GF-D8 (cell line): ENCODE measurements around the gene DNAJB13.

Source experiments
- DNase-seq: peaks from one replicate; lab custom pipeline; 2025; lab: John Stamatoyannopoulos, UW

DNAJB13 gene

DNA sequence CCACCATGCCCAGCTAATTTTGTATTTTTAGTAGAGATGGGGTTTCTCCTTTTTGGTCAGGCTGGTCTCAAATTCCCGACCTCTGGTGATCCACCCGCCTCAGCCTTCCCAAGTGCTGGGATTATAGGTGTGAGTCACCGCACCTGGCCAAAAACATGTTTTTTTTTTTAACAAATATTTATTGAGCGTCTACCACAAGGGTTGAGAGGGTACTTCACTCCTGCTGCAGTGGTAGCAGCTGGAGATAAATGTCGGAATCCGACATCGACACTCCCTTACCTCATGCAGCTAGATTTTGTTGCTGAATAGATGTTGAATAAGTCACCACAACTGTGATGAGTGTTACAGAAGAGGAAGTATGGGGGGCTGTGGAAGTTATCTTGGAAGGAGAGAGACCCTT lies 971 bp downstream of the DNAJB13 start:
- DNase-seq: no peak

DNA sequence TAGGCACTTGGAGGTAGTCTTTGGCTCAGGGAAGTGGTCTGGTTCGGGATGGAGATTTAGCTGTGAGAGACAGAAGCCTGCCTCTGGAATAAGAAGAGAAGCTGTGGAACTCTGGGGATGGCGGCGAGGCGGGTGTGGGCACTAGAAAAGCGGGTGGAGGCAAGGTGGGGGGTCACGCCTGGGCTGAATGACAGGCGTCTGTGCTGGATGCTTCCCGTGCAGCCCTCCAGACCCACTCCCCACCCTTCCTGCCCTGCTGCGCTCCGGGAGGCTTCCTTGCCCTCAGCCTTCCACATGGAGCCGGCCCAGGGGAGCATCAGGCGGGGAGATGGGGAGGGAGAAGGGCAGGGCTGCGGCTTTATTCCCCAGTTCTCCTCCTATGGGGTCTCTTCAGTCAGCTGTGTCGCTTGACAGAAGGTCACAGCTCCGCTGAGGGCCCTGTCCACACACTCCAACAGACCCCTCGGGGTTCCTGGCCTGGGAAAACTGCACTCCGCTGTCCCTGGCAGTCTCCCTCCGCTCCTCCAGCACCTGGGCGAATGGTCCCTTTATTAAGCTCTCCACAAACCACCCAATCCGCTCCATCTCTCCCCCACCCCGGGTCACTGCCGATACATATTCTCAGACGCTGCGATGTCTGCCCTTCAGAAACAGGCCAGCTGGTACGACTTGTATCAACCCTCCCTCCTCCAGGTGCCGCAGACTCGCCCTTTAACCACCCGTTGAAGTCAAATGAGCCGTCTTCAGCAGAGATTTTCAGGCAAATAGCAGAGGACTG lies 6.2 kb downstream of the DNAJB13 start:
- DNase-seq: no peak

DNA sequence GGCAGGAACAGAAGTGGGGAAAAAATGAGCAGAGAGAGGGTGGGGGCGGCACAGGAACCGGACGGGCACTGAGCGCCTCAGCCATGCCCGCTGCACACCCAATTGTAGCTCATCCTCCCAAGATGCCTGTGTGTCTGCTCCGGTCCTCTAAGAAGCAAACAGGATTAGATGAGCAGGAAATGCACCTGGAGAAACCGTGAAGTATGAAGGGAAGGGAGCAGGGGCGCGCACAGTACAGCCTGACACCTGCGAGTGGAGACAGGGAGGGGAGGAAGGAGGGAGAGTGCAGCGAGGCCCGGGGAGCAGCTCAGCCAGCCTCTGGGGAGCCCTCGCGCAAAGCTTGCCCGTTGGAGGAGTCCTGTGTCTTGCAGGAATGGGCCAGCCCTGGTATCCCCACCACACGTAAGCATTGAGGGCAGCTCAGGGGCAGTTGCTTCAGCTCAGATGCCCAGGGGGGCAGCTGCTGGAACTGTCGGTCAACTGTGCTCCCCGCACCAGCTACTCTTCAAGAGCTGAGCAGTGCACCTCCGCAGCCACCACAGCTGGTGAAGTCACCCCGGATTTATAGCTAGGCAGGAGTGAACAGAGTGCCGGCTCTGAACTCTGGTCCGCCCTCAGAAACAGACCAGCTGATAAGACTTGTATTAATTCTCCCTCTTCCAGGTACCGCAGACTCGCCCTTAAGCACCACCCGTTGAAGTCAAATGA lies 7.0 kb downstream of the DNAJB13 start:
- DNase-seq: no peak

DNA sequence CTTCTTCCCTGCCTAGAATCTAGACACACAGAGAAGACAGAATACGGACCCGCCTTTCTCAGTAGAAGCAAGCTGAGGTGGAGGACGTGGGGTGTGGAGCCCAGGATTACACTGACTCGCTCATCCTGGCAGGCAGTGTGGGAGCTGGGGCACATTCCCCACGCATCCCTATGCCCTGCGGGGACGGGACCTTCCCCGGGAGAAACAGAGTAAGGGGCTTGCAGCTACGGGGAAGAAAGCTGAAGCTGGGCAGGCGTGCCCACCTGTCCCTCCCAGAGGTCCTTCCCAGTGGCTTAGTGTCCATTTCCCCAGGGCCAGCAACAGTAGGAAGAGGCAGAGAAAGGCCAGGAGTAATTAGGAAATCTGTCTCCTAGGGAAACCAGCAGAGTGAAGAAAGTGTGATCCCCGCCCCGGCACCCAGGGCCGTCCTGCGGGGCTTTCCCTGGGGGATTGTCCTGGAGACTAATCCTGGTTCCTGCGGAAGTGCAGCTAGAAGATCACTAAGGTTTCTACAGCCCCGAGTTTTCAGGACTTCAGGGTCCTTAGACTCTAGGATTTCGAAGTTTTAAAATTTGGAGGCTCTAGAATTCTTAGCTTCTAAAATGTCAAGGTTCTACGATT lies 7.8 kb downstream of the DNAJB13 start:
- DNase-seq: no peak

DNA sequence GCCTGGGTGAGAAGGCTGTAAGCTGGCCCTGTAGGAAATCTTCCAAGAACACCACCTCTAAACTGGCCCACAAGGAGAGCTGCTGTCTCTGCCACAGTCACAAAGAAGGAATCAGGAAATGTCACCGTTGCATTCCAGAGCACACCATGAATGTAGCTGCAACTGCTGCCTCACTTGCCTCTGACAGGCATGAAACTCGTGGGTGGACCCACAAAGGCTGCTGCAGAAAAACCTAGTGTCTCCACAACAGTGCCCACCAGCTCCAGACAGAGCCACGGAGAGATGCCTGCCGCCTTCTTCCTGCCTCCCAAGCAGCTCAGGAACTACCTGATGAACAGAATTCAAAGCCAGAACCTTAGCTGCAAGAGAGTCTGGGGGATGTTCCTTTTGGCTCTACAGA lies 10.5 kb downstream of the DNAJB13 start:
- DNase-seq: no peak

DNA sequence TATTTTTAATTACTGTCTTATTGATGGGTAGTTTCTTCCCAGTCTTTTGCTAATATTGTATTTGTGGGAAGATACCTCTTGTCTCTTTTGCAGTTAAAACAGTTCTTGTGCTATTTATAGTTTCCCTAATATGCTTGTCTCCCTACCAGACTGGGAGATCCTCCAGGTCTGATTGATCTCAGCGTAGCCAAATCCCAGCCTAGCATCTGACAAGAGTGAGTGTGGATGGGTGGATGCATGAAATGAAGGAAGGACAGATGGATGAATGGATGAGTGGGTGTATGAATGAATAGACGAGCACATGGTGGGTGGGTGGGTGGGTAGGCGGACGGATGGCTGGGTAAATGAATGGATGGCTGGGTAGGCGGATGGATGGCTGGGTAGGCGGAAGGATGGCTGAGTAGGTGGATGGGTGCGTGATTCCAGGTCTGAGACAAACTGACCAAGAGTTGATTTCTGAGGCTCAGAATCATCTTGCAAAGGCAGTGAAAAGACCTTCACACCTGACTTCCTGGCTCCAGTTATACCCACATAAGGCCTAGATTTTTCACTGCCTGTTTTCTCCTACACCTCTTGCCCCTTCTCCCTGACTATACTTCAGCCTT lies 11.4 kb downstream of the DNAJB13 start:
- DNase-seq: no peak

DNA sequence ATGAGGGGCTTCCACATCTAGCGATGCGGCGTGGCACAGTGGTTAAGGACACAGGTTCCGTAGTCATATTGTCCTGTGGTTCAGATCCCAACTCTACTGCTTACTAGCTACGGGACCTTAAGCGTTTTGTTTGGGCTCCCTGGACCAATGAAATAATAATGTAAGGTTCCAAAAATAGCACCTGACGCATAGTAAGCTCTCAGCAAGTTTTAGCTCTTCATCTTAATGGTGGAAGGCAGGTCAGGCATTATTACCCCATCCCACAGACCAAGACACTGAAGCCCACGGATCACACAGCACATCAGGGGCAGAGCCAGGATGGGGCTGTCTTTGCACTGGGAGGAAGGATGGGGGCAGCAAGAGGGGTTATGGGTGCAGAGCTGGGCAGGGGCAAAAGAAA lies 13.0 kb downstream of the DNAJB13 start:
- no peak for DNase-seq

DNA sequence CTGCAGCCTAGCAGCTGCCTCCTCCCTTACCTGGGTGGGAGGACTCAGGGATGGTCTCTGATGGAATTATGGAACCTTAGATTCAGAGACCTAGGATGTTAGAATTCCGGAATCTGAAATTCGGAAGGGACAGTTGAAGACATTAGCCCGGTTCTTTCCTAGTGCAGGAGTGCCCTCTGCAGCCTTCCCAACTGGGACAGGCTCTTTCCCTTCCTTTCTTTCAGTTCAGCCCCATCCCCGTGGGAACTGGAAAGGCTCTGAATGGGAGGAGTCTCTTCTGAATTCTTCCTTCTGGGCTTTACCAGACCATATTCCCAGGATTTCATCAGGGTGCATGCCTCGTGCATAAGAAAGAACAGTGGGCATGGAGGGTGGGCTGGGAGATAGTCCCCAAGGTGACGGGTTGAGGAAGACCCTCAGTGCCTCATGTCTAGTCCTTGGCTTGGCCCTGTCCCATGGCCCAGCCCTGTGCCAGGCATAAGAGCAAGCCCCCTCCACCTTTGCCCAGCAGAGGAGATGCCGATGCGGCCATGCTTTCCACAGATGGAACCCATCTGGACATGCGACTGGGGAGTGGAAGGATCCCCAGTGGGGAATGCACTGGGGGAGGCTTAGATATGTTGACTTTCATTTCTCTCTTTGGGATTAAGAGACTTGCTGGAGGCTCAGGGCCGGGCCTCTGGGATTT lies 14.4 kb downstream of the DNAJB13 start:
- DNase-seq: no peak

DNA sequence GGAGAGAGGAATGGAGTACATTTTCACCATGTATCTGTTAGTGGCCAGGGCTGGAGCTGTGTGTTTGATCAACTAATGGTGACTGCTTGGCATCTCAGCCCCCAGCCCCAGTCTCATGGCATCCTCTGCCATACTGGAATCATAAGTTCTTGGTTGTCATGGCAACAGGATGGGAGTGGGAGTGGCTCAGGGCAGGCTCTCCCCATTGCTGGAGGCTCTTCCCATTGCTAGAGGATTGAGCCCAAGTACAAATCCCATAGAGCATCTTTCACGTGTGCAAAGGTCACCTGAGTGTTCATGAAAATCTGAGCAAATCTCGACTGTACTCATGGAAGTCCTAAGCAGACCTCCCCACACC lies 14.9 kb downstream of the DNAJB13 start:
- DNase-seq: no peak

DNA sequence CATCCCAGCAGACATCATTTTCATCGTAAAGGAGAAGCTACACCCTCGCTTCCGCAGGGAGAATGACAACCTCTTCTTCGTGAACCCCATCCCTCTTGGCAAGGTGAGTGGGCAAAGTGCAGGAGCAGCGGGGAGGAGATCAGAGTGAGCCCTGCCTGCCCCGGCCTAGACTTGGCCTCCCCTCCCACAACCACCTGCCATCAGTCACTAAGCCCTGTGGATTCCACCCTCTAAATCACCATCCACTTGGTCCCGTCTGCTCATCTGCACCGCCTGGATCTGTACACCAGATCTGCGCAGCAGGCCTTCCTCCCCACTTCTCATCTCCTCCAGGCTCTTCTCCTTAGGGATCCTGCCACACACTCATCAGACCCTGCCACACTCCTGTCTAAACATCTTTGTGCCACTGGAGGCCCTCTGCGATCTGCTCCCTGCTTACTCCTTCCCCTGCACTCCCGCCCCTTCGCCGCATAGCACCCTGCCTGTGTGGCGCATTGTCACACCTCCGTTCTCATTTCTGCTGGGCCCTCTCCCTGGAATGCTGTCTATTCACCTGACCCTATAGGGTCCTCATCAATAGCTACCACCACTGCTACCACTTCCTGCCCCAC lies 17.6 kb downstream of the DNAJB13 start:
- DNase-seq: no peak

DNA sequence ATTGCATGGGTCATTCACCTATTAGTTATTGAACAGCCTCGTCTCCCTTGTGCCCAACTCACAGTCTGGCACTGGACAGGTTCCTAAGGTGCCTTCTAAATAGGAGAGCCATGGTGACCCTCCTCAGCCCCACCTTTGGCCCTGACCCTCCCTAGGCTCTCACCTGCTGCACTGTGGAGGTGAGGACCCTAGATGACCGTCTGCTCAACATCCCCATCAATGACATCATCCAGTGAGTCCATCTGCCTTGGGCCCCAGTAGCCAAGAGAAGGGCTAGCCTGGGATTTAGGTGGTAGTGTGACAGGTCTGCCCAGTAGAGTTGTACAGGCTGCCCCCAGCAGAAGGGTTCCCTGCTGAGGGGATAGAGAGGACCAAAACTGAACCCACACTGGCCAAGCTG lies 18.3 kb downstream of the DNAJB13 start:
- DNase-seq: no peak

DNA sequence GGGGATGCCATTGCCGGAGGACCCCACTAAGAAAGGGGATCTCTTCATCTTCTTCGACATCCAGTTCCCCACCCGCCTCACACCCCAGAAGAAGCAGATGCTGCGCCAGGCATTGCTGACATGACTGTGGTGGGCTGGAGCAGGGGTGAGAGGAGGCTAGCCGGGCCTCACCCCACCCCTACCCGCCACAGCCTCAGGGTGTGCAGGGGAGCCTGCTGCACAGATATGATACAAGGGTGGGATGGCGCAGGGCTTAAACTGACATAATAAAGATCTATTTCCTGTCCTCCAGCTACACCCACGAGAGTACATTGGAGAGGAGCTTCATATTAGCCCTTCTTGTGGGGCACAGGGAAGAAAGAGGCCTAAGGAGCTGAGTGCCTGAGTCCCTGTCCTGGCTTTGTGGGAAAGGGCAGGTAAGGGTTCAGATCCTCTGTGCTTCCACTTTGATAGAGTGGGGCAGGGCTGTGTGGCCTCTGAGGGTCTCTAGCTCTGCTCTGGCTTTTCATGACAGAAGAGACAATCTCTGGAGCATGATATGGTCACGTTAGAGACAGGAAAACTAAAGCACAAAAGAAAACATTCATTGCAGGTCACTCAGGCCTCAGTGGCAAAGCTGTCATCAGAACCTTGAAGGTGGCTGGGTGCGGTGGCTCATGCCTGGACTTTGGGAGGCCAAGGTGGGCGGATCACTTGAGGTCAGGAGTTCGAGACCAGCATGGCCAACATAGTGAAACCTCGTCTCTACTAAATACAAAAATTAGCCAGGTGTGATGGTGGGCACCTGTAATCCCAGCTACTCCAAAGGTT lies 19.4 kb downstream of the DNAJB13 start:
- DNase-seq: no peak

DNA sequence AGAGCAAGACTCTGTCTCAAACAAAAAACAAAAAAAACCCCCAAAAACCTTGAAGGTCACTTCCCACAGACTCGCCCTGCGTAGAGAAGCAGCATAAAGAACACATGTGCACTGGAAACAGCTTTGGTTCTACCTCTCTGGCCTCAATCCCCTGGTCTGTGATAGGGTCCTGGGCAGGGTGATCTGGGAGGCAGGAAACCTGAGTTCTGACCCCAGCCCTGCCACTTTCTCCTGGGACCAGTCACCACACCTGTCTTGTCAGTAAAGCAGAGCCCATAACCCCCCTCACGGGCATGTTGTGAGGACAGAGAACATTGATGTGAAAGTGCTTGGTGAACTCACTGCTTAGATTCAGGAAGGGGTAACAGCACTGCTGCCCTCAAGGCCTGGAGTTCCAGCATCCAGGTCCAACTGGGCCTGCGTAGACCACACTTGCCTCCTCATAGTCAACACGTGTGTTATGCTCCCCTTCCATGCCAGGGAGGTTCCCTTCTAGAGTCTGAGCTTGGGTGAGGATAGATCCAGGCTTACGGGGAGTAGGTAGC lies 20.4 kb downstream of the DNAJB13 start:
- no peak for DNase-seq

DNA sequence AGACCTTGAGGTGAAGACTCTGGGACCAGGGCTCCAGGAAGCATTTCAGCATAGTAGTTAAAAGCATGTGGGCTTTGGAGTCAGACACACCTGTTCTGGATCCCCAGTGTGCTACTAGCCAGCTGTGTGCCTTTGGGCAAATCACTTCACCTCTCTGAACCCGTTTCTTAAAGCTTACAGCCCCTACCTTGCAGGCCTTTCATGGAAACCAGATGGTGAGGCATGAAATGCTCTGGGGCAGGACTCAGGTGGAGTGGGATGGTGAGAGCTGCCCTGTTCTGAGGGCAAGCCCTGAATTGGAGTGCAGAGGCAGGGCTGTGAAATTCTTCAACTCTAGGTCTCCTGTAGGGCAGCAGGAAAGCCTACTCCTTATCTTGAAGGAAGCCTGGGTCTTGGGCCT lies 21.4 kb downstream of the DNAJB13 start:
- no peak for DNase-seq

DNA sequence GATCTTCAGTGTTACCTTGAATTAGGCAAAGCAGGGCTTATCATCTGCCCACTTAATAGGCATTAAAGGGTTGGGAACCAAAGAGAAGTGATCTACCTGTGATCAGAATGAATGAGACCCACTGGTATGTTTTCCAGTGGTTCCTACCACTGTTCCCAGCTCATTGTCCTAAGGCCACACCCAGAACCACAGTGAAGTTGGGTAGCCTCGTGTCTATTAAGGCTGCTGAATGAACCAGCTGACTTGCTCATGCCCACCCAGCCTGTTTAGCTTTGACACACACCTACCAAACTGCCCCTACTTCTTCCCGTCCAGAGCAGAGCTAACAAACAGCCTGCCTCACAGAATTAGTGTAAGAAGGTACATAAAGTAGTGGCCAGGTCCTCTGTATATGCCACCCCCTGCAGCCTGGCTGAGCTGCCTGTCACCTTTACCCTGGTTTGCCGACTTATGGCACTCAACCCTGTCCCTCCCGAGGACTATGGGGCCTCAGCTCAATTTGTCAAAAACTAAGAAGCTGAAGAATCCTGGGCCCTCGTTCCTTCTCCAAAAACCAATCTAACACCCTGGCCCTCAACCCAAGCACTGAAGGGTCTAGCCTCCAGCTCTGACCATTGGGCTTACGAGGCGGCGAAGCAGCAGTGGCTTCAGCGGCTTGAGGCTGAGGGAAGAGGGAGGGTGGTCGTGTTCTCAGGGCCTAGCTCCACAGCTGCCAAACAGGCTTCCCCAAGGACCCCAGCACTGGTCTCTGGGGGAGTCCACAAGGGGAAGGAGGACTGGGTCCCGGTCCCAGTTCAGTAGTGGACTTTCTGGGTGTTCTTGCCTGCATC lies 22.0 kb downstream of the DNAJB13 start:
- no peak for DNase-seq

DNA sequence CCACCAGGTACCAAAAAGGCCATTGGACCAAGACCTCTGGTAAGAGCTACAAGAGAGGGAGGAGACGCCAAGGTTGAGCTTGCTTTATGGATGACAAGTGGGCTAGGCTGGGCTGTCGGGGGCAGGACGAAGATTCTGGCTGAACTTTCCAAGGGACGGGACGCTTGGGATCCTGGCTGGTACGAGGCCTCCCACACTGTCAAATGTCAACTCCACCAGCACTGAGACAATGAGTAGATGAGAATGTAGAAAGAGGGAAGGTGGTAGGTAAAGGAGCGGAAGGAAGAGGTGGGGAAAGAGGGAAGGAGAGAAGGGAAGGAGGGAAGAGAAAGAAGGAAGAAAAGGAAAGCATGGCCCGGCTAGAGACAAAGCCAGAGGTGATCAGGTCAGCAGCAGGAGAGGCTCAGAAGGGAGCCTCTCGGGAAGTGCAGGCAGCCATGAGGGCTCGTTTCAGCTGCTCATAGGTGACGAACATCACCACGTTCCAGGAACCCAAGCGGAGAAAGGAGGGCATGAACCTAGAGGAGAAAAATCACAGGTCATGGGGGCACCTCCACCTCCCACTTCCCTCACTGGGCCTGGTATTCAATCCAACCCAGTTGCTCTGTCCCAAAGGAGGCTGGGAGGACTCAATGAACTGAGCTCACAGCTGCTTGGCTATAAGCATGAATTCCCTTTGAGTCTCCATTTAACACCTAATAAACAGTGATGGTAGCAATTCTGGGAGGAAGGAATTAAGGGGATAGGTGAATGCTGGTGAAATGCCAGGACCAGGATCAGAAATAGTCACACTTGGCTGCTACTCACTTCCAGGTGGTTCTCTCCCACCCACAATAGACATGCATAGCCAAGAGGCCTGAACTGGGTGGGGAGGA lies 24.0 kb downstream of the DNAJB13 start:
- no peak for DNase-seq

DNA sequence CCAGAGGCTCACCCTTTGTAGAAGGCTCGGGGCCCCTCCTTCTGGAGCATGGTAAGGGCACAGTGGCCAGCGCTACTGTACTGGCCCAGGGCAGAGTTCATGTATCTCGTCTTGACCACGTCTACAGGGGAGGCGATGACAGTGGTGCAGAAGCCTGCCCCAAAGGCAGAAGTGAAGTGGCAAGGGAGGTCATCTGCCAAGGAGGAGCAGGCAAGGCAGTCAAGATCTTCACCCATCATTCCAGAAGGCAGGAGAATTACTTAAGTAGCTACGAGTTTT lies 24.6 kb downstream of the DNAJB13 start:
- DNase-seq: no peak

DNA sequence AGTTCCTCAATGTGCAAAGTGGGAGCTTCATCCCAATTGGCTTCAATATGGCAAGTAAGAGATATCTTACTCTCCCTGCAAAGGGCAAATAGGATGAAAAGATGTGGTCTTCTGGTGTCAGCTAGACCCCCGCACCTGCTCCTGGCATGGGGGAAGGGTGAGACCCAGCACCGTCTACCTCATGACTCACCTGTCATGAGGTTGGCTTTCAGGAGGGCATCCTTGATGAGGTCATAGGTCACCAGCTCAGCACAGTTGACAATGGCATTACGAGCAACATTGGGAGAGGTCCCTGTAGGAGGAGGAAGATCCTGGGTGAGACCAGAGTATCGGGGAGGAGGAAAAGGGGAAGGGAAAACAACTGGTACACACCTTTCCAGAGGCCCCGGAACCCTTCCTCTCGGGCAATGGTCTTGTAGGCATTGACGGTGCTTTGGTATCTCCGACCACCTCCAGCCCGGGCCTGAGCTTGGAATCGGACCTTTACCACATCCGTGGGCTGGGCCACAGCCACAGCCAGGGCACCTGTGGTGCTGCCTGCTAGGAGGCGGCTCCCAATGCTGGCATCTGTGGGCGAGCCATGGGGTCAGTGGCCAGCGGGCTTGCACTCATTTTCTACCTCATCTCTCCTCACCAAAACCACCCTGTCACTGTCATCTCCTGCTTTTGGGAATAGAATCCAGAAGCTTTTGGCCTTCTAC lies 25.8 kb downstream of the DNAJB13 start:
- DNase-seq: no peak
